ENCODE data around the gene RHOBTB1.

- no peak for TF ChIP-seq CTCF (IDR thresholded peaks at IDR 0.05)
- TF ChIP-seq POLR2A (IDR thresholded peaks at IDR 0.05), result no peak
Observed at GRCh38 chr10:60870416-60870728, 73.6 kb downstream of the RHOBTB1 start.
